ENCODE data around the gene ELP4.

The ELP4 gene

GRCh38 chr11:31687256-31687655, 177.7 kb downstream of the ELP4 start:
- H3K9me3 ChIP-seq (replicated peaks in 1 of 2; ENCODE audit: control insufficient read depth in 2 of 2, insufficient read depth in 1 of 2, low read depth in 1 of 2, low read length in 2 of 2), result no peaks in the 10 kb centered on the region
- no peak overlapping the region for H2AK5ac ChIP-seq (ENCODE audit: low read depth, low read length)
- no peak overlapping the region for H3K4ac ChIP-seq (ENCODE audit: low read length)
- H3K27me3 ChIP-seq (ENCODE audit: control insufficient read depth in 3 of 3, insufficient read depth in 3 of 3, low read depth in 1 of 3, low read length in 3 of 3), result no peaks in the 10 kb centered on the region
- H3K4me3 ChIP-seq (ENCODE audit: low read length in 2 of 2), result no peak overlapping the region
- no peak overlapping the region for H2BK120ac ChIP-seq (ENCODE audit: low read depth, low read length)
- H3K18ac ChIP-seq (ENCODE audit: low read length), result no peak overlapping the region
- no peak overlapping the region for H4K8ac ChIP-seq (ENCODE audit: low read depth, low read length)
- no peak overlapping the region for H3K27ac ChIP-seq (replicated peaks; ENCODE audit: low read length)
- no CpG with 5 or more reads among the region's 1 CpG for WGBS, 2 donors (ENCODE audit: extremely low coverage in 2 of 2, insufficient read length in 2 of 2, insufficient replicate concordance in 1 of 2)
- no peak overlapping the region for H4K91ac ChIP-seq (ENCODE audit: low read depth, low read length, poor library complexity)
- no peak overlapping the region for H2BK5ac ChIP-seq (ENCODE audit: low read length)
- H2BK15ac ChIP-seq (ENCODE audit: low read length), result no peak overlapping the region
- no peaks in the 10 kb centered on the region for H3K36me3 ChIP-seq (replicated peaks in 1 of 2; ENCODE audit: control insufficient read depth in 2 of 2, insufficient read depth in 2 of 2, low read length in 2 of 2)
- no peak overlapping the region for H2AFZ ChIP-seq (ENCODE audit: low read length)
- no peak overlapping the region for H2BK12ac ChIP-seq (ENCODE audit: low read length)
- H3K23ac ChIP-seq (ENCODE audit: low read depth, low read length, poor library complexity), result no peak overlapping the region
- no peak overlapping the region for H3K4me2 ChIP-seq (ENCODE audit: insufficient read depth, low read length, poor library complexity, severe bottlenecking)
- H3K4me1 ChIP-seq (ENCODE audit: control insufficient read depth in 2 of 2, insufficient read depth in 1 of 2, low read depth in 1 of 2, low read length in 2 of 2), result no peaks in the 10 kb centered on the region
- no peaks in the 10 kb centered on the region for H3K79me1 ChIP-seq (ENCODE audit: low read depth, low read length)
- no peak overlapping the region for H3K9ac ChIP-seq (ENCODE audit: low read depth, low read length, poor library complexity)
- no peak overlapping the region for H3K14ac ChIP-seq (ENCODE audit: low read length)
- DNase-seq (ENCODE audit: low spot score), result no peak

DNA sequence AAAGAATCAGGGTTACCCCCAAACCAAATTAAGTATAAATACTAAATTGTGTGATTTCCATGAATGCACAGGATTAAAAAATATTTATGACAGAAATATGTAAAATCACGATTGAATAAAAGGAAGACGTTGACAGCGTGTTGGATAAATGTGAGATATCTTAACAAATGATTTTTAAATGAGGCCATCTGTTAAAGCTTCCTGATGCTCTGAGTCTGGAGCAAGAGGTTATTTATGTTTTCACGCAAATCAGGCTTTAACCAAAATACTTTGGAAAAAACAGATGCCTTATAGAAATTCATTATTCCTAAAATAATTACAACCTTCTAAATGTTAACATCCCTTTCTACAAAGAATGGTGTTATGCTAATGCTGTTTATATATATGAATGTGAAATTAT, 178.3 kb downstream of the ELP4 start:
- H3K4ac ChIP-seq (ENCODE audit: low read length), result no peak overlapping the region
- H3K79me1 ChIP-seq (ENCODE audit: low read depth, low read length), result no peaks in the 10 kb centered on the region
- no peak overlapping the region for H2AK5ac ChIP-seq (ENCODE audit: low read depth, low read length)
- H3K27ac ChIP-seq (replicated peaks; ENCODE audit: low read length), result no peak overlapping the region
- no CpG with 5 or more reads among the region's 4 CpGs for WGBS, 2 donors (ENCODE audit: extremely low coverage in 2 of 2, insufficient read length in 2 of 2, insufficient replicate concordance in 1 of 2)
- no peak overlapping the region for H3K18ac ChIP-seq (ENCODE audit: low read length)
- no peak overlapping the region for H2BK5ac ChIP-seq (ENCODE audit: low read length)
- H3K36me3 ChIP-seq (replicated peaks in 1 of 2; ENCODE audit: control insufficient read depth in 2 of 2, insufficient read depth in 2 of 2, low read length in 2 of 2), result no peaks in the 10 kb centered on the region
- no peaks in the 10 kb centered on the region for H3K4me1 ChIP-seq (ENCODE audit: control insufficient read depth in 2 of 2, insufficient read depth in 1 of 2, low read depth in 1 of 2, low read length in 2 of 2)
- H3K9me3 ChIP-seq (replicated peaks in 1 of 2; ENCODE audit: control insufficient read depth in 2 of 2, insufficient read depth in 1 of 2, low read depth in 1 of 2, low read length in 2 of 2), result no peaks in the 10 kb centered on the region
- no peak overlapping the region for H4K91ac ChIP-seq (ENCODE audit: low read depth, low read length, poor library complexity)
- no peak overlapping the region for H2BK15ac ChIP-seq (ENCODE audit: low read length)
- H3K9ac ChIP-seq (ENCODE audit: low read depth, low read length, poor library complexity), result no peak overlapping the region
- H3K4me3 ChIP-seq (ENCODE audit: low read length in 2 of 2), result no peak overlapping the region
- no peak overlapping the region for H4K8ac ChIP-seq (ENCODE audit: low read depth, low read length)
- no peak for DNase-seq (ENCODE audit: low spot score)
- H3K4me2 ChIP-seq (ENCODE audit: insufficient read depth, low read length, poor library complexity, severe bottlenecking), result no peak overlapping the region
- no peak overlapping the region for H2BK120ac ChIP-seq (ENCODE audit: low read depth, low read length)
- H3K14ac ChIP-seq (ENCODE audit: low read length), result no peak overlapping the region
- no peak overlapping the region for H2BK12ac ChIP-seq (ENCODE audit: low read length)
- no peak overlapping the region for H3K23ac ChIP-seq (ENCODE audit: low read depth, low read length, poor library complexity)
- no peak overlapping the region for H2AFZ ChIP-seq (ENCODE audit: low read length)
- no peaks in the 10 kb centered on the region for H3K27me3 ChIP-seq (ENCODE audit: control insufficient read depth in 3 of 3, insufficient read depth in 3 of 3, low read depth in 1 of 3, low read length in 3 of 3)

GRCh38 chr11:31689559-31689958, 180.0 kb downstream of the ELP4 start:
- Histone ChIP-seq H3K27me3 (ENCODE audit: control insufficient read depth in 3 of 3, insufficient read depth in 3 of 3, low read depth in 1 of 3, low read length in 3 of 3) (no peaks in the 10 kb centered on the region), H2BK5ac (ENCODE audit: low read length) (no peak overlapping the region), H3K27ac (replicated peaks; ENCODE audit: low read length) (no peak overlapping the region), H3K4ac (ENCODE audit: low read length) (no peak overlapping the region), H2BK12ac (ENCODE audit: low read length) (no peak overlapping the region), H3K9ac (ENCODE audit: low read depth, low read length, poor library complexity) (no peak overlapping the region), H3K23ac (ENCODE audit: low read depth, low read length, poor library complexity) (no peak overlapping the region), H4K8ac (ENCODE audit: low read depth, low read length) (no peak overlapping the region), H4K91ac (ENCODE audit: low read depth, low read length, poor library complexity) (no peak overlapping the region), H3K9me3 (replicated peaks in 1 of 2; ENCODE audit: control insufficient read depth in 2 of 2, insufficient read depth in 1 of 2, low read depth in 1 of 2, low read length in 2 of 2) (no peaks in the 10 kb centered on the region), H3K4me2 (ENCODE audit: insufficient read depth, low read length, poor library complexity, severe bottlenecking) (no peak overlapping the region), H3K4me1 (ENCODE audit: control insufficient read depth in 2 of 2, insufficient read depth in 1 of 2, low read depth in 1 of 2, low read length in 2 of 2) (no peaks in the 10 kb centered on the region), H3K18ac (ENCODE audit: low read length) (no peak overlapping the region), H2BK120ac (ENCODE audit: low read depth, low read length) (no peak overlapping the region), H3K79me1 (ENCODE audit: low read depth, low read length) (no peaks in the 10 kb centered on the region), H3K14ac (ENCODE audit: low read length) (no peak overlapping the region), H2AFZ (ENCODE audit: low read length) (no peak overlapping the region), H2AK5ac (ENCODE audit: low read depth, low read length) (no peak overlapping the region), H2BK15ac (ENCODE audit: low read length) (no peak overlapping the region), H3K36me3 (replicated peaks in 1 of 2; ENCODE audit: control insufficient read depth in 2 of 2, insufficient read depth in 2 of 2, low read length in 2 of 2) (no peaks in the 10 kb centered on the region), H3K4me3 (ENCODE audit: low read length in 2 of 2) (no peak overlapping the region)
- no peak for DNase-seq (ENCODE audit: low spot score)

- H3K4me2 ChIP-seq (ENCODE audit: insufficient read depth, low read length, poor library complexity, severe bottlenecking), result no peak overlapping the region
- no peaks in the 10 kb centered on the region for H3K27me3 ChIP-seq (ENCODE audit: control insufficient read depth in 3 of 3, insufficient read depth in 3 of 3, low read depth in 1 of 3, low read length in 3 of 3)
- H3K4me1 ChIP-seq (ENCODE audit: control insufficient read depth in 2 of 2, insufficient read depth in 1 of 2, low read depth in 1 of 2, low read length in 2 of 2), result no peaks in the 10 kb centered on the region
- no peak overlapping the region for H2AFZ ChIP-seq (ENCODE audit: low read length)
- no peak overlapping the region for H2BK5ac ChIP-seq (ENCODE audit: low read length)
- no CpG with 5 or more reads among the region's 2 CpGs for WGBS, 2 donors (ENCODE audit: extremely low coverage in 2 of 2, insufficient read length in 2 of 2, insufficient replicate concordance in 1 of 2)
- no peak overlapping the region for H3K9ac ChIP-seq (ENCODE audit: low read depth, low read length, poor library complexity)
- no peak overlapping the region for H2BK120ac ChIP-seq (ENCODE audit: low read depth, low read length)
- no peak for DNase-seq (ENCODE audit: low spot score)
- H2BK12ac ChIP-seq (ENCODE audit: low read length), result no peak overlapping the region
- no peak overlapping the region for H3K27ac ChIP-seq (replicated peaks; ENCODE audit: low read length)
- H4K91ac ChIP-seq (ENCODE audit: low read depth, low read length, poor library complexity), result no peak overlapping the region
- H3K9me3 ChIP-seq (replicated peaks in 1 of 2; ENCODE audit: control insufficient read depth in 2 of 2, insufficient read depth in 1 of 2, low read depth in 1 of 2, low read length in 2 of 2), result no peaks in the 10 kb centered on the region
- no peaks in the 10 kb centered on the region for H3K79me1 ChIP-seq (ENCODE audit: low read depth, low read length)
- no peaks in the 10 kb centered on the region for H3K36me3 ChIP-seq (replicated peaks in 1 of 2; ENCODE audit: control insufficient read depth in 2 of 2, insufficient read depth in 2 of 2, low read length in 2 of 2)
- H3K14ac ChIP-seq (ENCODE audit: low read length), result no peak overlapping the region
- H3K4me3 ChIP-seq (ENCODE audit: low read length in 2 of 2), result no peak overlapping the region
- no peak overlapping the region for H2BK15ac ChIP-seq (ENCODE audit: low read length)
- H4K8ac ChIP-seq (ENCODE audit: low read depth, low read length), result no peak overlapping the region
- H3K4ac ChIP-seq (ENCODE audit: low read length), result no peak overlapping the region
- no peak overlapping the region for H2AK5ac ChIP-seq (ENCODE audit: low read depth, low read length)
- no peak overlapping the region for H3K23ac ChIP-seq (ENCODE audit: low read depth, low read length, poor library complexity)
- no peak overlapping the region for H3K18ac ChIP-seq (ENCODE audit: low read length)
Measured at GRCh38 chr11:31690041-31690440, 180.5 kb downstream of the ELP4 start.
